Measurements from ENCODE around the gene PLK5. TPM values are rescaled to one million over a fixed set of nuclear protein-coding genes. Genes with fewer than 3 reads are reported as not detected.

The PLK5 gene
- total RNA-seq, 4 donors from 2014 or later = 0.15 TPM; not detected in 3

DNA sequence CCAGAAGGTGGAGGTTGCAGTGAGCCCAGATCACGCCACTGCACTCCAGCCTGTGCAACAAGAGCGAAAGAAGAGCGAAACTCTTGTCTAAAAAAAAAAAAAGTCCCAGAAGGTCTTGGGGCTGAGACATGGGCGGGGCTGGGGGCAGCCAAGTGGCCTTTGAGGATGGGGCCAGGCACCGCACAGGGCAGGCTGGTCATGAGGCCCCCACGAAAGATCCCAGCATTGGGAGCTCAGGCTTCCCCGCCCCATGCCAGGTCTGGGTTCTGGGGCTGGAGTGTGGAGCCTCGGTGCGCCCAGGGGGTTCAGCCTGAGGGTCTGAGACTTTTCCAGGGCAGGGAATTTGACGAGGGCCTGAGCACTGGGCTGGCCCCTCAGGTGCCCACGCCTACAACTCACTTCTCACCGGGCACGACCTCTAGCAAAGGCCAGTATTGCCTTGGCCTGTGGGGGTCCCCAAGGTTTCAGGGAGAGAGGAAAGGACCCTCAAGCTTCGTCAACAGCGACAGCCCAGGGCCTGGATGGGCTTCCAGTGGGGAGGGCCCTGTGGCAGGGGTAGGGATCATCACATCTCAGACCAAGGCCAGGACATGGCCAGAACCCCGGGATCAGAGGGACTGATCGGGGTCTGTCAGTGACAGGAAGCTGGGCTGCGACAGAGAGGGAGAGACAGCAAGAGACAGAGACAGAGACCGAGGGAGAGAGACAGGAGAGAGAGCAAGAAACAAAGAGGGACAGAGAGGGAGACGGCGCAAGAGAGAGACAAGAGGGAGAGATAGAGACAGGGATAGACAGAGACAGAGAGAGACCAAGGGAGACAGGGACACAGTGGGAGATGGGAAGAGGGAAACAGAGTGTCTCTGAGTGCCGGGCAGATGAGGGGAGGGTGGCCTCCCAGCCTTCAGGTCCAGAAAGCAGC is 51.7 kb downstream of the PLK5 start:
- H3K36me3 ChIP-seq = peaks cover 0 to 45% of the 10 kb centered on the region in 2 donors
- 78 to 90% methylated on average over 6 to 8 of the region's 22 CpGs for WGBS, 2 donors (ENCODE audit: low coverage in 1 of 2)

DNA sequence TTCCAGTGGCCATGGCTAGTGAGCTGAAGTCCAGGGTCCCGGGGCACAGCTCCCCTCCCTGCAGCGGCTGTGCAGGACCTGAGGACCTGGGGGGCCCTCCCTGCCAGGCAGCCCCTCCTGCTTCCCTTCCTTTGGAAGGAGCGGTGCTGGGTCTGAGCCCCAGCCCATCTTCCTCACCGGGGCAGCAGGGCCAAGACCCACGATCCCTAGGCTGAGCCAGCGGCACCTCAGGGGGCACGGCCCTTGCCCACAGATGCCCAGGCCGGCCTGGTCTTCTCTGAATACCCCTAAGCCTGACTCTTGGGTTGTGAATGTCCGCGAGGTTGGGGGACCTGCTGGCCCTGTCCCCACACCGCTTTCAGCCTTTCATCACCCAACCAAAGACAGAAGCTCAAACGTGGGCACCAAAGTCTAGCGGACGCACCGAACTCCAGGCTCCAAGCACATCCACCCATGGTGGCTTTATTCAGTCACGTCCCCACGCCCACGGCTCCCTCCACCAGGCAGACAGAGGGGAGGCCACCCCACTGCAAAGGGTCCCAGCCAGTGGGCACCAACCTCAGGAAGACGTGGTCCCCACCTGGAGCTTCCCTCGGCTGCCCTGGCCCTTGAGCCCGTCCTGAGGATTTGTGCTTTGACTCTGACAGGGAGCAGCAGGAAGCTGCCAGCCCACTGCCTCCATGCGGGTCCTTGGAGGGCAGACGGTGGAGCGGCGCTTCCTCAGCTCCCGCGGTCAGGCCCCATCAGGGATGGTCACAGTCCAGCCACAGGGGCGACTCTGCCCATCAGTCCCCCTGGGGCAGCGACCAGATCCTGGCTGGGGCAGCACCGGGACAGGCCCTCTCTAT is 52.6 kb downstream of the PLK5 start:
- Histone ChIP-seq H3K27me3 (no peaks in the 10 kb centered on the region), H3K4me1 (no peaks in the 10 kb centered on the region), H3K9me3 (no peaks in the 10 kb centered on the region), H3K27ac (peak overlapping the region in 2 of 4 donors; percentile 7 to 27), H3K4me3 (no peak overlapping the region), H3K36me3 (peaks cover 0 to 54% of the 10 kb centered on the region in 2 donors)
- TF ChIP-seq, protein P1, sequence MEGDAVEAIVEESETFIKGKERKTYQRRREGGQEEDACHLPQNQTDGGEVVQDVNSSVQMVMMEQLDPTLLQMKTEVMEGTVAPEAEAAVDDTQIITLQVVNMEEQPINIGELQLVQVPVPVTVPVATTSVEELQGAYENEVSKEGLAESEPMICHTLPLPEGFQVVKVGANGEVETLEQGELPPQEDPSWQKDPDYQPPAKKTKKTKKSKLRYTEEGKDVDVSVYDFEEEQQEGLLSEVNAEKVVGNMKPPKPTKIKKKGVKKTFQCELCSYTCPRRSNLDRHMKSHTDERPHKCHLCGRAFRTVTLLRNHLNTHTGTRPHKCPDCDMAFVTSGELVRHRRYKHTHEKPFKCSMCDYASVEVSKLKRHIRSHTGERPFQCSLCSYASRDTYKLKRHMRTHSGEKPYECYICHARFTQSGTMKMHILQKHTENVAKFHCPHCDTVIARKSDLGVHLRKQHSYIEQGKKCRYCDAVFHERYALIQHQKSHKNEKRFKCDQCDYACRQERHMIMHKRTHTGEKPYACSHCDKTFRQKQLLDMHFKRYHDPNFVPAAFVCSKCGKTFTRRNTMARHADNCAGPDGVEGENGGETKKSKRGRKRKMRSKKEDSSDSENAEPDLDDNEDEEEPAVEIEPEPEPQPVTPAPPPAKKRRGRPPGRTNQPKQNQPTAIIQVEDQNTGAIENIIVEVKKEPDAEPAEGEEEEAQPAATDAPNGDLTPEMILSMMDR (IDR thresholded peaks at IDR 0.05) = no peak
- no peak for TF ChIP-seq EP300 (IDR thresholded peaks at IDR 0.05)
- 80% methylated on average over 1 of the region's 30 CpGs for WGBS, 2 donors (ENCODE audit: low coverage in 1 of 2)
- ATAC-seq = no peak

More for the DNA sequence above, 51.7 kb downstream of the PLK5 start:
- H3K9me3 ChIP-seq = no peaks in the 10 kb centered on the region
- ATAC-seq = no peak
- no peaks in the 10 kb centered on the region for H3K4me1 ChIP-seq
- no peaks in the 10 kb centered on the region for H3K27me3 ChIP-seq
- no peak overlapping the region for H3K27ac ChIP-seq
- TF ChIP-seq POLR2A (IDR thresholded peaks at IDR 0.05) (no peak), POLR2AphosphoS5 (IDR thresholded peaks at IDR 0.05) (no peak)
- no peak overlapping the region for H3K4me3 ChIP-seq

DNA sequence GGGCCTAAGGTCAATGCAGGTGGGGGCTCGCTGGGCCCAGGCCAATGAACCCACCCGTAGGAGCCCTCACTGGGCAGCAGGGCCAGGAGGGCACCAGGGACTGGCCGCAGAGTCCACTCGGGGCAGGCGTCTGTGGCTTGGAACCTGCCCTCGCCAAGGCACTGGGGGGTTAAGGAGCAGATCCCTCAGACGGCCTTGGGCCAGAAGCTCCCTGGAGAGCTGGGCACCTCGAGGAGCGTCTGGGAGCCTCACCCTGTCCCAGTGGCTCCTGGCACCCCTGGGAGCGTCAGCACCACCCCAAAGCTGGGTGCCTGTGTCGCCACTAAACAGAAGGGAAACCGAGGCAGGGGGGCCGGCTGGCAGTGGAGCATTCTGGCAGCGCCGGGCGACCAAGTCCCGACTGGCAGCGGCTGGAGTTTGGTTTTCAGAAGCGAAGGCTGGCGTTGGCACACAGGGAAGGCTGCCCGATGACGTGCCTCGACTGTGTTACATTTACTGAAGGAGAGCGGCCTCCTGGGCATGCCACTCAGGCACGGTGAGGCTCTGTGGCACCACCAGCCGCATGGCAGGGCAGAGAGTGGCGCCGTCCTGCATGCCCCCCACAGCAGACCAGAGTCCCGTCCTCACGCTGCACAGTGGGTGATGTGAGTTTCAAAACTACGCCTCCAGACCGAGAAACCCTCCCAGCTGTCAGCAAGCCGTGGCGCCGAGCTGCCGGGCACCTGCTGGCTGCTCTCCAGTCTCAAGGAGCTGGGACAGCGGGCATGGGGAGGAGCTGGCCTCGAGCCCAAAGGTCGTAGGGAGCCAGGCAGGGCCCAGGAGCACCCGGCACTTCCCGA is 53.4 kb downstream of the PLK5 start:
- Histone ChIP-seq H3K36me3 (peaks cover 0 to 62% of the 10 kb centered on the region in 2 donors), H3K27ac (peak overlapping the region in 2 of 4 donors; percentile 7 to 27)

DNA sequence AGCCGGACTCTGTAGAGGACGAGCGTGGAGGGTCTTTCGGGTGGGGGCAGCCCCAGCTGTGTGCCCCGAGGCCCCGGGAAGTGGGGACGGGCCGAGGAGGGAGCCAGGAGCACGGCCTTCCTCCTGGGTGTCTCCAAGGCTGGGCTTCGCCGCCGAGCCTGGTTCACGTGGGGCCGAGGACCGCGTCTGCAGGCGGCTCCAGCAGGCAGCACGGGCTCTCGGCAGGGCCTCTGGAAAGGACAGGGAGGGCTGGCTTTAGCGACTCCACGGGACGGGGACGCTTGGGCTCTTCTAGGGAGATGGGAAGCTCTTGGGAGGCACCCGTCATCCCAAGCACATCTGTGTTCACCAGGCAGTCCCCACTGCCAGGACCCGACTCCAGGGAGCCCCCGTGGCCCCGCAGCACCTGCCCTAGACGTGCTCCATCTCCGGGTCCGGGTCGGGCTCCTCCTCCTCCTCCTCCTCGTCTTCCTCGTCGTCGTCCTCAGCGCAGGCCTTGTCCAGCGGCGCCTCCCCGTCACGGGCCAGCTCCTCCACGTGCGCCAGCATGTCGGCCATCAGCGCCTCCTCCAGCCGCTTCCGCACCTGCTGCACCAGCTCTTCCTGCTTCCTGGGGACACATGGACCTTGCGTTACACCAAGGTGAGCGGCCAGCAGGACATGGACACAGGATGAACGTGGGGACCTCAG is 54.2 kb downstream of the PLK5 start:
- WGBS, 2 donors (ENCODE audit: low coverage in 1 of 2) = 20% methylated on average over 1 of the region's 49 CpGs; no CpG with 5 or more reads in 1 of the 2 donors
- Histone ChIP-seq H3K36me3 (peaks cover 0 to 70% of the 10 kb centered on the region in 2 donors), H3K27ac (peak overlapping the region in 1 of 4 donors; percentile 27), H3K27me3 (no peaks in the 10 kb centered on the region), H3K4me1 (no peaks in the 10 kb centered on the region), H3K9me3 (no peaks in the 10 kb centered on the region), H3K4me3 (no peak overlapping the region)
- TF ChIP-seq, protein P1 (IDR thresholded peaks at IDR 0.05) = no peak
- TF ChIP-seq POLR2A (IDR thresholded peaks at IDR 0.05) (no peak), EP300 (IDR thresholded peaks at IDR 0.05) (no peak), POLR2AphosphoS5 (IDR thresholded peaks at IDR 0.05) (no peak)
- no peak for ATAC-seq

More for the DNA sequence above, 53.4 kb downstream of the PLK5 start:
- Histone ChIP-seq H3K27me3 (no peaks in the 10 kb centered on the region), H3K4me1 (no peaks in the 10 kb centered on the region), H3K4me3 (no peak overlapping the region), H3K9me3 (no peaks in the 10 kb centered on the region)
- no peak for ATAC-seq
- no peak for TF ChIP-seq POLR2AphosphoS5 (IDR thresholded peaks at IDR 0.05)
- TF ChIP-seq EP300 (IDR thresholded peaks at IDR 0.05) = no peak
- TF ChIP-seq, protein P1 (IDR thresholded peaks at IDR 0.05) = no peak
- TF ChIP-seq POLR2A (IDR thresholded peaks at IDR 0.05) = no peak
- no CpG with 5 or more reads among the region's 41 CpGs for WGBS, 2 donors (ENCODE audit: low coverage in 1 of 2)

Data from gastroesophageal sphincter (tissue), 4 donors.